Measurements from ENCODE around the gene CARD10. TPM values are rescaled to one million over a fixed set of nuclear protein-coding genes. Genes with fewer than 3 reads are reported as not detected.

The CARD10 gene
- polyA plus RNA-seq, 1 donor from 2014 or later, result not detected

DNA sequence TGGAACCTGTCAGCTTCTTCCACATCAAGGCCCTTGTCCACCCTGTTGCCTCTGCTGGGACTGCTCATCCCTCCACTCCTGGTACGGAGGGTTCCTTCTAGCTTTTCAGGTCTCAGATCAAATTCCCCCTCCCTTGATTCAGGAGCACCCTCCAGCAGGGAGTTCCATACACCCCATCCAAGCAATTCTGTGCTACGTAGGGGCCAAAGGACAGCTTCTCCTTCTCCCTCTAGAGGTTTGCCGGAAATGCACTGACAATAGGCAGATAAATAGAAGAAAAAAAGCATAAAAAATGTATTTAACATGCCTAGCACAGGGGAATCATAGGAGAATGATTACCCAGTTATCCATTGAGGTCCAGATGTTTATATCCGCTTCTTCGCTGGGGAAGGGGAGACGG is 3.3 kb upstream of the CARD10 start:
- no peak overlapping the region for H3K27ac Mint-ChIP-seq
- H3K4me1 Mint-ChIP-seq, result peaks cover 0 to 9% (median 4%) of the 10 kb centered on the region in 3 donors
- H3K4me3 Mint-ChIP-seq, result peak overlapping the region in 1 of 4 donors; percentile 52
- H3K27me3 Mint-ChIP-seq, result peaks cover 34% of the 10 kb centered on the region
- no peaks in the 10 kb centered on the region for H3K9me3 Mint-ChIP-seq
- H3K36me3 Mint-ChIP-seq, result no peaks in the 10 kb centered on the region

DNA sequence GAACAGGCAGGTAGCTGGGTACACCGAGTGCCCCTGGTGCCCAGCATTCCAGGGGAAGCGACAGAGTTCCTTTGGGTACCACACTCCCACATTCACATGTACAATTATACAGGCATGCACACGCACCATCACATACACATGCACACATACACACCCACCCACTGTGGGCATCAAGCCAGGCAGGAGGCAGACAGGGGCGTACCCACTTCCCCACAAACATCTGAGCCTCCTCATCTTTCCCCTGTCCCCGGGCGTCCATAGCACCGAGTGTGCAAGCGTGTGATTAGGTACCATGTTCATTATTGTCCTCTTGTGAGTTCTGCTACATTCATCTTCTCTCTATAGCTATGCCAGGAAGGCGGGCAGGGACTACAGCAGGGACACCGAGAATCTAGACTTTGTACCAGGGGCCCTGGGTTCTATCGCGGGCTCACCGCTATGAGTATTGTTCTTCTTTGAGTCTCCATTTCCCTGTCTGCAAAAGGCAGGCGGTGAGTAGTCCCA is 2.1 kb upstream of the CARD10 start:
- Mint-ChIP-seq H3K4me1 (peaks cover 0 to 9% (median 4%) of the 10 kb centered on the region in 3 donors), H3K36me3 (no peaks in the 10 kb centered on the region), H3K4me3 (peak overlapping the region in 1 of 4 donors; percentile 6), H3K9me3 (peaks cover 0 to 1% (median 0%) of the 10 kb centered on the region in 3 donors), H3K27me3 (peaks cover 34% of the 10 kb centered on the region), H3K27ac (peak overlapping the region in 1 of 3 donors; percentile 31)

DNA sequence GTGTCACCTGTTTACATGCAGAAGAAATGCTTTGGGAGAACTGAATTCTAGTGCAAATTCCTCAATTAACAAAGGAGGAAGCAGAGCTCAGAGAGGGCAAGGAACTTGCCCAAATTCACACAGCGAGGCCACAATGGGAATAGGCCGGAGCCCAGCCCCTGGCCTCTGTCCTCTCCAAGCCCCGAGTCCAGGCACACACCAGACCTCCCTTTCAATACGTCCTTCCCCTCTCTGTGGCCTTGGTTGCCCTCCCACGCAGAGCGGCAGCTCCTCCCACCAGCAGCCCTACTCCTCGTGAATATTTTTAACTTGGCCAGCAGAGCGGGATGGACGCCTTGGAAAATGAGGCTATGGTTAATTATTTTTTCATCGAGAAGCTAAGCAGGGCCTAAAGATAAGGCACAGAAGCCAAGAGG is 1.6 kb upstream of the CARD10 start:
- Mint-ChIP-seq H3K9me3 (peaks cover 0 to 1% (median 0%) of the 10 kb centered on the region in 3 donors), H3K27me3 (peaks cover 35% of the 10 kb centered on the region), H3K36me3 (no peaks in the 10 kb centered on the region), H3K4me1 (peaks cover 0 to 9% (median 4%) of the 10 kb centered on the region in 3 donors), H3K27ac (no peak overlapping the region), H3K4me3 (peak overlapping the region in 2 of 4 donors; percentile 6 to 16)

DNA sequence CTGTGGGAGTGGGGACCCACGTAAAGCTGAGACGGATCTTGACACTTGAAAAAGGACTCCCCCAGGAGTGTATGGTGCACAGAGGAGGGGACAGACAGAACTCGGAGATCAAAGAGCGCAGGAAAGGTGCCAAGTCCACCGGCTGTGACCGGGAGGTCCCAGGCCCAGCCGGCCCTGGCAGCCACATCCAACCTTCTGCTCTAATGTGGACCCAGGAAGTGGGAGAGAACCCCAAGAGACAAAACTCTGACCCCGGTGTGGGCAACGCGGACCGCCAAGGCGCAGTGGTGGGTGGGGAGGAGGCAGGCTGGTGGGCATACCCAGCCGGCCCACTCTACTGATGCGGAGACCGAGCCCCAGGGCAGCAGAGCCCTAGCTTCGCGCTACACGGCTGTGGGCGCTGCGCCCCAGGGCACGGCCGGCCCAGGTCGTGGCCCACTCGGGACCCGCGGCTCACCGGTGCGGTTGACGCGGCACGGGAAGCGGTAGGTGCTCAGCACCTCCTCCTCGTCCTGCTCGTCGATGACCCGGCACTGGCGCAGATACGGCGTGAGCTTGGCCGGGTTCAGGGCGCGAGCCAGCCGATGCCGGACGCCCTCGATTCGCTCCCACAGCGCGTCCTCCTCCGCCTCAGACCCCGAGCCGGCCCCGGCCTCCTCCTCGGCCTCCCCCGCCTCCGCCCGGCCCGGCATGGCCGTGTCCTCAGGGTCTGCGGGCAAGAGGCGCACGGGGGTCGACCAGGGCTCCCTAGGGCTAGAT is 527 bp downstream of the CARD10 start:
- Mint-ChIP-seq H3K27ac (no peak overlapping the region), H3K36me3 (no peaks in the 10 kb centered on the region), H3K4me1 (peaks cover 0 to 9% (median 4%) of the 10 kb centered on the region in 3 donors), H3K4me3 (peak overlapping the region; percentile 67 to 89 (median 75)), H3K27me3 (peaks cover 36% of the 10 kb centered on the region), H3K9me3 (peaks cover 0 to 1% (median 0%) of the 10 kb centered on the region in 3 donors)

DNA sequence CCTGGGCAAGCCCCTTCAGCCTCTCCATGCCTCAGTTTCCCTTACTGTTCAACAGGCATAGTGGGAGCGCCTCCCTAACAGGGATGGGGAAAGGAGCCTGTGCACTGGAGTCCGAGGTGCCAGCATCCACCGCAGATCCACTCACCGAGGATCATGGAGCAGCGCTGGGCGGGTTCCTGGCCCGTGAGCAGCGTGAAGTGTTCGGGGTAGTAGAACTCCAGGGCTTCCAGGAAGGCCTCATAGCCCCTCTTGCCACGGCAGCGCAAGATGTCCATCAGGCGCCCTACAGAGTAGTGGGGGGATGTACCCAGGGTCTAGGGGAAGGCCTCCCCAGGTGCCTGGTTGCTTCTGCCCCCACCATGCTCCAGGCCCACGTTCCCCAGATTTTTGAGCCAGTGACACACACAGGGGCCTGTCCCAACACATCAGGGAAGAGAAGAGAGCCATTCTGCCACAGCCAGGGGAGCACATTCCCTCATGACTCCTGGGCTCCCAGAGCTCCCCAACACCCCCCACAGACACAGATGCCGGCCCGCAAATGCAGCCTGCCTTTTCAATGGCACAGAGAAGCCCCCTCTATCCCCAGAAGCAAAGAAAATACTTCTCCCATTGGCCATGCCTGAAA is 1.3 kb downstream of the CARD10 start:
- peaks cover 0 to 1% (median 0%) of the 10 kb centered on the region in 3 donors for H3K9me3 Mint-ChIP-seq
- H3K27me3 Mint-ChIP-seq, result peaks cover 35% of the 10 kb centered on the region
- peaks cover 0 to 9% (median 4%) of the 10 kb centered on the region in 3 donors for H3K4me1 Mint-ChIP-seq
- no peak overlapping the region for H3K27ac Mint-ChIP-seq
- no peaks in the 10 kb centered on the region for H3K36me3 Mint-ChIP-seq
- H3K4me3 Mint-ChIP-seq, result peak overlapping the region; percentile 67 to 89 (median 75)

DNA sequence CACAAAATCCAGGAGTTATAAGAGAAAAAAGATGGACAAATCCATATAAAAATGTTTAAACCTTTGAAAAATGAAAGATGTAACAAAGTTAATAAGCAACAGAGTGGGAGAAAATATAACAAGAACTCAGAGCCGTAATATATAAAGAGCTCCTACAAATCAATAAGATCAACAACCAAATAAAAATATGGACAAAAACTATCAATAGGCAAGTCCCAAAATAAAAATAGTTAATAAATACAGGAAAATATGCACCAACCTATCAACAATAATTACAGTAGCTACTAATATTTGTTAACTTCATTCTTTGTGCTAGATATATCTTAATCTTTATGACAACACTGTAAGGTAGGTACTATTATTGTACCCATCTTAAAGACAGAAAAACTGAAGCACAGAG is 2.8 kb downstream of the CARD10 start:
- H3K4me1 Mint-ChIP-seq, result peaks cover 0 to 11% (median 4%) of the 10 kb centered on the region in 3 donors
- peaks cover 33% of the 10 kb centered on the region for H3K27me3 Mint-ChIP-seq
- no peak overlapping the region for H3K4me3 Mint-ChIP-seq
- H3K36me3 Mint-ChIP-seq, result no peaks in the 10 kb centered on the region
- H3K9me3 Mint-ChIP-seq, result peaks cover 0 to 1% (median 0%) of the 10 kb centered on the region in 3 donors
- H3K27ac Mint-ChIP-seq, result no peak overlapping the region

- Mint-ChIP-seq H3K36me3 (no peaks in the 10 kb centered on the region), H3K4me3 (no peak overlapping the region), H3K9me3 (peaks cover 0 to 1% (median 0%) of the 10 kb centered on the region in 3 donors), H3K27me3 (peaks cover 28% of the 10 kb centered on the region), H3K4me1 (peaks cover 0 to 9% (median 4%) of the 10 kb centered on the region in 3 donors), H3K27ac (no peak overlapping the region)
Measured at GRCh38 chr22:37515901-37516300, 3.3 kb downstream of the CARD10 start.

- Mint-ChIP-seq H3K36me3 (no peaks in the 10 kb centered on the region), H3K4me3 (no peak overlapping the region), H3K9me3 (peaks cover 0 to 1% (median 0%) of the 10 kb centered on the region in 3 donors), H3K4me1 (peaks cover 0 to 7% (median 3%) of the 10 kb centered on the region in 3 donors), H3K27me3 (peaks cover 17% of the 10 kb centered on the region), H3K27ac (no peak overlapping the region)
Measured at GRCh38 chr22:37514526-37515051, 4.6 kb downstream of the CARD10 start.

DNA sequence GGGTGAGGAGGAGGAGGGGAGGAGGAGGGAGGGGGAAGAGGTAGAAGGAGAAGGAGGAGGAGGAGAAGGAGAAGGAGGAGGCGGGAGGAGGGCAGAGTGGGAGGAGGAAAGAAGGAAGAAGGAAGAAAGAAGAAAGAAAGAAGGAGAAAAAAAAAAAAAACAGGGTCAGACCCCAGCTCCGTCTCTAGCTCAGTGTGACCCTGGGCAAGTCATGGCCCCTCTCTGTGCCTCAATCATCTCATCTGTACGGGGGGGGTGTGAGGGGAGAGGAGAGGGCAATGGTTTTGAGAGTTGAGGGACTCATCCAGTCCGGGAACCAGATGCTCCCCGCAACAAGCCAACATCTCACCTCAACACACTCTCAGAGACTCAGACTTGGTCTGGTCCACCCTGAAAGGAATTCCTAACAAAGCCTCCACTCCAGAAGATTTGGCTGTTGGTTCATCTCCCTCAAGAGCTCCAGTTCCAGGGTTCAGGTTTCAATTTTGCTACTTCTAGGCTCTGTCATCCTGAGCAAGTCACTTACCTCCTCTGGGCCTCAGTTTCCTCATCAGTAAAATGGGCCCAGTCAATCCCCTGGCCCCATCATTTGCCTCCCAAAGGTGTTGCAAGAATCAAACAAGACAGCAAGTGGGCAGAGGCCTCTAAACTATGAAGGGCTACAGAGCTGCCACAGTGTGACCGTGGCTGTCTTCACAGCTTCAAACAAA is 7.7 kb downstream of the CARD10 start:
- Mint-ChIP-seq H3K27ac (no peak overlapping the region), H3K9me3 (no peaks in the 10 kb centered on the region)

DNA sequence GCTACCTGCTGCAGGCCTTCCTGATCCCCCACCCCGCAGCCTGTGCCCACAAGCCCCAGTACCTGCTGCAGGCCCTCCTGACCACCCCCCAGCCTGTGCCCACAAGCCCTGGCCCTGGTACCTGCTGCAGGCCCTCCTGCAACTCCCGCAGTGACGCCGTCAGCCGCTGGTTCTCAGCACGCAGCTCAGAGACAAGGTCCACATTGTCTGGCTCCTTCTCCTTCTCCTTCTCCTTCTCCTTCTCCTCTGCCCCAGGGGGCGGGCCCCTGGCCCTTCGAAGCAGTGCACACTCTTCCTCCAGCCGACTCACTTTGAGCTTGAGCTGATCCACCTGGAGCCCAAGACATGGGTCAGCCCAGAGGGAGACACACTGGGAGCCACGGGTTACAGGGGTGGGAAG is 9.1 kb downstream of the CARD10 start:
- Mint-ChIP-seq H3K27ac (no peak overlapping the region), H3K4me3 (no peak overlapping the region), H3K27me3 (peaks cover 12% of the 10 kb centered on the region)

More for the DNA sequence above, 7.7 kb downstream of the CARD10 start:
- H3K4me1 Mint-ChIP-seq, result peaks cover 0 to 2% (median 0%) of the 10 kb centered on the region in 3 donors
- peaks cover 15% of the 10 kb centered on the region for H3K27me3 Mint-ChIP-seq
- no peaks in the 10 kb centered on the region for H3K36me3 Mint-ChIP-seq
- no peak overlapping the region for H3K4me3 Mint-ChIP-seq

GRCh38 chr22:37509059-37509860 is 10.0 kb downstream of the CARD10 start:
- H3K27ac Mint-ChIP-seq, result no peak overlapping the region
- H3K9me3 Mint-ChIP-seq, result no peaks in the 10 kb centered on the region
- H3K4me3 Mint-ChIP-seq, result no peak overlapping the region
- H3K4me1 Mint-ChIP-seq, result peaks cover 0 to 2% (median 0%) of the 10 kb centered on the region in 3 donors
- no peaks in the 10 kb centered on the region for H3K36me3 Mint-ChIP-seq
- peaks cover 14% of the 10 kb centered on the region for H3K27me3 Mint-ChIP-seq

More for the DNA sequence above, 9.1 kb downstream of the CARD10 start:
- H3K9me3 Mint-ChIP-seq, result no peaks in the 10 kb centered on the region
- H3K4me1 Mint-ChIP-seq, result peaks cover 0 to 2% (median 0%) of the 10 kb centered on the region in 3 donors
- no peaks in the 10 kb centered on the region for H3K36me3 Mint-ChIP-seq

DNA sequence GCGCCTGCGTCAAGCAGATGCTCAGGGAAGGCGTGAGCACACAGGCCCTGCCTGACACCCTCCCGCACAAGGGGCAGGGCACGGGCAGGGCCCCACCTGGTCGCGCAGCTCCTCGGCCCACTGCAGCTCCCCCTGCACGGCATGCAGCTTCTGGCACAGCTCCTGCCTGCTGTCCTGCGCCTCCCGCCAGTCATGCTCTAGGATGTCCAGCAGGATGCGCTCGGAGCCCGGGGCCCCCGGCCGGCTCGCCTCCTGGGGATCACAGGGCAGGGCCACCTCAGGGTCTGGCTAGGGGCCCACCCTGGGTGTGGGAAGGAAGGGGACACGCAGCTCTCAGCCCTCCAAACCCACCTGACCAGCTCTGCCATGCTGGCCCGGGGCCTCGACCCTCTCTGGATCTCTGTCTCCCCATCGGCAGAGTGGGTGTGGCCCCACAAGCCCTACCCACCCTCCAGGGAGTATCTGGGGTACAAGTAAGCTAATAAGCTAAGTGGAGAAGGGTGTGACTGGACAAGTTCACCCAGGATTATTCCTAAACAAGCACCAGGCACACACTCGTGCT is 10.7 kb downstream of the CARD10 start:
- Mint-ChIP-seq H3K4me3 (no peak overlapping the region), H3K4me1 (peaks cover 0 to 2% (median 0%) of the 10 kb centered on the region in 3 donors), H3K36me3 (no peaks in the 10 kb centered on the region), H3K27me3 (peaks cover 13% of the 10 kb centered on the region), H3K27ac (no peak overlapping the region), H3K9me3 (no peaks in the 10 kb centered on the region)

DNA sequence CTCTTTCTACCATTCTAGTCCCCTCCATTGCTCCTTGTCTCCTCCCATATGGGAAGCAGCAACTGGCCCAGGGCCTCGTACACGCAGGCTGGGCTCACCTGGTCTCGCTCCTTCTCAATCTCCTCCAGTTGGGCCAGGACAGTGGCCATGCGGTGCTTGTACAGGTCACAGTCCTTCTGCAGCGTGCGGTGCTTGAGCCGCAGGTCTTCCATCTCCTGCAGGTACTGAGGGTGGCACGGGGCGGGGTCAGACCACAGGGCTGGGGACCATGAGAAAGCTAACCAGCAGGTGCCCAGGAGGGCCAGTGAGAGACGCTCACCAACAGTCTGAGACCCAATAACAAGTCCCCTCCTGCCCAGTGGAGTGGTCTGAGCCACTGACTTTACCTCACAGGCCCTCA is 11.5 kb downstream of the CARD10 start:
- Mint-ChIP-seq H3K36me3 (no peaks in the 10 kb centered on the region), H3K4me1 (peaks cover 0 to 4% (median 0%) of the 10 kb centered on the region in 3 donors), H3K9me3 (no peaks in the 10 kb centered on the region), H3K27me3 (peaks cover 15% of the 10 kb centered on the region), H3K27ac (no peak overlapping the region), H3K4me3 (no peak overlapping the region)

DNA sequence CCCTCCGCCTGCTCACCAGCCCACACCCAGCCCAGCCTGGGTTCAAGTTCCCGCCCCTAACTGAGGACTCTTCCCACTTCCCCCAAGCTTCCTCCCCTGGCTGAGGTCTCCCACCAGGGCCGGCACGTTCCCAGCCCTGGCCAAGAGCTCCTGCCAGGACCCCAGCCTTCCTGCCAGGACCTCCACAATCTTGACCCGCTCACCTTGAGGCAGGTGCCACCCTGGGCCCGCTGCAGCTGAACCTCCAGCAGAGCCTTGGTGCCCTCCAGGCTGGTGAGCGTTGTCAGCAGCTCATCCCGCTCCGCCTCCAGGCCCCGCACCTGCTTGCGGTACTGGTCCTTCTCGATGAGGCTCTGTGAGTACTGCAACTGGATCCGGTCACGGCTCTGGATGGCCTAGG is 13.2 kb downstream of the CARD10 start:
- Mint-ChIP-seq H3K36me3 (no peaks in the 10 kb centered on the region), H3K27me3 (peaks cover 9% of the 10 kb centered on the region), H3K9me3 (no peaks in the 10 kb centered on the region), H3K27ac (no peak overlapping the region), H3K4me1 (peaks cover 0 to 3% (median 0%) of the 10 kb centered on the region in 3 donors), H3K4me3 (no peak overlapping the region)

Data from IgD-negative memory B cell (primary cell).